OCI-LY7 (cell line): ENCODE measurements around the gene PCBP3. TPM values are rescaled to one million over a fixed set of nuclear protein-coding genes. Genes with fewer than 3 reads are reported as not detected.

ENCODE experiments used
- BruUV-seq: library from RNA; stranded (reverse); fragments of 400-500 nt; replicated peaks from 2 replicates; lab custom pipeline; 2021; lab: Mats Ljungman, UMichigan
- CTCF ChIA-PET: fragments of 300-600 bp; sonication (Branson Sonifier 250); formaldehyde crosslinking; loops from one replicate; lab custom pipeline; 2022; ENCODE audit warnings: antibody characterized with exemption; ENCODE audit not compliant: unreplicated experiment; lab: Charles Lee
- POLR2A ChIA-PET: fragments of 300-600 bp; sonication (Branson Sonifier 250); formaldehyde crosslinking; loops from one replicate; lab custom pipeline; 2022; ENCODE audit warnings: antibody characterized with exemption; lab: Charles Lee
- DNase-seq: peaks from one replicate; pipeline ENCODE4 v3.0.0-alpha.2; 2015; ENCODE audit warnings: low spot score
- H2AFZ ChIP-seq: fragments of 200-600 bp; sonication (generic), shearing (Covaris generic); 2 replicates; pipeline ENCODE4 v1.6.1; 2014; ENCODE audit warnings: mild to moderate bottlenecking, antibody characterized with exemption, low read length, moderate library complexity
- H3K27ac ChIP-seq: fragments of 200-600 bp; sonication (generic); 2 replicates; pipeline ENCODE4 v1.5.1; 2014; ENCODE audit warnings: mixed run types, low read depth, mild to moderate bottlenecking, moderate library complexity, low read length, inconsistent platforms; ENCODE audit not compliant: poor library complexity, severe bottlenecking
- H3K36me3 ChIP-seq: fragments of 200-600 bp; sonication (generic); 2 replicates; pipeline ENCODE4 v1.6.1; 2014; ENCODE audit warnings: mild to moderate bottlenecking, antibody characterized with exemption, low read length, moderate library complexity, mixed read lengths; ENCODE audit not compliant: insufficient read depth
- H3K4me1 ChIP-seq: fragments of 200-600 bp; sonication (generic); 2 replicates; pipeline ENCODE4 v1.5.1; 2014; ENCODE audit warnings: mild to moderate bottlenecking, low read length; ENCODE audit not compliant: insufficient read depth, poor library complexity, severe bottlenecking
- H3K4me2 ChIP-seq: fragments of 200-600 bp; sonication (generic); 2 replicates; pipeline ENCODE4 v1.6.1; 2014; ENCODE audit warnings: mild to moderate bottlenecking, low read length
- H3K4me3 ChIP-seq: fragments of 200-600 bp; sonication (generic); 2 replicates; pipeline ENCODE4 v1.5.1; 2014; ENCODE audit warnings: mild to moderate bottlenecking, low read depth, low read length; ENCODE audit not compliant: poor library complexity, severe bottlenecking
- H3K79me2 ChIP-seq: fragments of 200-600 bp; sonication (generic); 2 replicates; pipeline ENCODE4 v1.6.1; 2016; ENCODE audit warnings: low read depth, mild to moderate bottlenecking, low read length, moderate library complexity, mixed read lengths; ENCODE audit not compliant: insufficient read depth
- H3K9me2 ChIP-seq: fragments of 200-600 bp; sonication (generic); 2 replicates; pipeline ENCODE4 v1.6.1; 2016; ENCODE audit warnings: mild to moderate bottlenecking, low read length, mixed read lengths; ENCODE audit not compliant: insufficient read depth
- H3K9me3 ChIP-seq: fragments of 200-600 bp; sonication (generic); 2 replicates; pipeline ENCODE4 v1.6.1; 2014; ENCODE audit warnings: mild to moderate bottlenecking, mixed run types, low read length, mixed read lengths
- H4K20me1 ChIP-seq: fragments of 200-600 bp; sonication (generic); 2 replicates; pipeline ENCODE4 v1.6.1; 2014; ENCODE audit warnings: mild to moderate bottlenecking, antibody characterized with exemption, low read length, moderate library complexity, mixed read lengths; ENCODE audit not compliant: insufficient read depth
- EZH2phosphoT487 ChIP-seq: fragments of 200-600 bp; sonication (generic); IDR thresholded peaks from 2 replicates; pipeline ENCODE4 v1.6.1; 2018; ENCODE audit warnings: low read depth, borderline replicate concordance, mild to moderate bottlenecking, mixed run types, antibody characterized with exemption, low read length, moderate library complexity, mixed read lengths
- intact Hi-C: fragments of 100-400 bp; cut with micrococcal nuclease; formaldehyde crosslinking; loops from one replicate; pipeline ENCODE4 v1.10.0; 2022; ENCODE audit not compliant: unreplicated experiment
- total RNA-seq, 2 experiments: library from RNA; depleted of rRNA in 1 of 2; stranded (reverse); fragments of >200 nt in 1 of 2; shearing (Covaris generic) in 1 of 2; gene quantifications; 2 replicates each; pipeline ENCODE4 v1.2.3, GENCODE V29; 2014 to 2022
- TF ChIP-seq, protein P1 (sequence below): fragments of 200-600 bp; sonication (generic); conservative IDR thresholded peaks from 2 replicates; pipeline ENCODE4 v1.5.1; 2014; ENCODE audit warnings: mild to moderate bottlenecking, antibody characterized with exemption, low read length, moderate library complexity, mixed read lengths

PCBP3 gene
- total RNA-seq, 2 experiments from 2014 or later: 0.61 TPM; not detected in 1

DNA sequence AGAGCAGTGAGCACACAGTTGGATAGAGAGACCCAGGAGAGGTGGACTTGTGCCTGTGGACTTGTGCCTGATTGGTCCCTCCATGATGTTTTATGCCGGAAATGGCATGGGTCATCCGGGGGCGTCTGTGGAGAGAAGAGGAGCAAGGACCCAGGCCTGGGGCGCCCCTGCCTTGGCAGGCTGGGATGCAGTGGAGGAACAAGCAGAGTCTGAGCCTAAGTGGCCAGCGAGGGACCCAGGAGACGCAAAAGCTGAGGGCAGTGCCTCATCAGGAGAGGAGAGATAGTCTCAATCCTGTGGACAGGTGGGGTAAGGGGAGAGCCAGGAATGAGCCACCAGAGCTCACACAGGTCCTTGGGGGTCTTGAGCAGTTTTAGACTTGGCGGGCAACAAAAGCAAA, 146.9 kb downstream of the PCBP3 start:
- Histone ChIP-seq H3K36me3 (no peaks in the 10 kb centered on the region), H3K4me2 (no peak overlapping the region), H3K9me2 (no peaks in the 10 kb centered on the region), H3K27ac (no peak overlapping the region), H3K4me3 (no peak overlapping the region), H4K20me1 (no peaks in the 10 kb centered on the region), H2AFZ (no peak overlapping the region), H3K4me1 (no peaks in the 10 kb centered on the region), H3K79me2 (no peaks in the 10 kb centered on the region), H3K9me3 (no peaks in the 10 kb centered on the region)
- no peak for DNase-seq
- intact Hi-C loops: no loop called here
- ChIA-PET POLR2A (no interaction called here), CTCF (no interaction called here)
- TF ChIP-seq EZH2phosphoT487: no peak
- TF ChIP-seq, protein P1, sequence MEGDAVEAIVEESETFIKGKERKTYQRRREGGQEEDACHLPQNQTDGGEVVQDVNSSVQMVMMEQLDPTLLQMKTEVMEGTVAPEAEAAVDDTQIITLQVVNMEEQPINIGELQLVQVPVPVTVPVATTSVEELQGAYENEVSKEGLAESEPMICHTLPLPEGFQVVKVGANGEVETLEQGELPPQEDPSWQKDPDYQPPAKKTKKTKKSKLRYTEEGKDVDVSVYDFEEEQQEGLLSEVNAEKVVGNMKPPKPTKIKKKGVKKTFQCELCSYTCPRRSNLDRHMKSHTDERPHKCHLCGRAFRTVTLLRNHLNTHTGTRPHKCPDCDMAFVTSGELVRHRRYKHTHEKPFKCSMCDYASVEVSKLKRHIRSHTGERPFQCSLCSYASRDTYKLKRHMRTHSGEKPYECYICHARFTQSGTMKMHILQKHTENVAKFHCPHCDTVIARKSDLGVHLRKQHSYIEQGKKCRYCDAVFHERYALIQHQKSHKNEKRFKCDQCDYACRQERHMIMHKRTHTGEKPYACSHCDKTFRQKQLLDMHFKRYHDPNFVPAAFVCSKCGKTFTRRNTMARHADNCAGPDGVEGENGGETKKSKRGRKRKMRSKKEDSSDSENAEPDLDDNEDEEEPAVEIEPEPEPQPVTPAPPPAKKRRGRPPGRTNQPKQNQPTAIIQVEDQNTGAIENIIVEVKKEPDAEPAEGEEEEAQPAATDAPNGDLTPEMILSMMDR: no peak
- no TSS peak for BruUV-seq

DNA sequence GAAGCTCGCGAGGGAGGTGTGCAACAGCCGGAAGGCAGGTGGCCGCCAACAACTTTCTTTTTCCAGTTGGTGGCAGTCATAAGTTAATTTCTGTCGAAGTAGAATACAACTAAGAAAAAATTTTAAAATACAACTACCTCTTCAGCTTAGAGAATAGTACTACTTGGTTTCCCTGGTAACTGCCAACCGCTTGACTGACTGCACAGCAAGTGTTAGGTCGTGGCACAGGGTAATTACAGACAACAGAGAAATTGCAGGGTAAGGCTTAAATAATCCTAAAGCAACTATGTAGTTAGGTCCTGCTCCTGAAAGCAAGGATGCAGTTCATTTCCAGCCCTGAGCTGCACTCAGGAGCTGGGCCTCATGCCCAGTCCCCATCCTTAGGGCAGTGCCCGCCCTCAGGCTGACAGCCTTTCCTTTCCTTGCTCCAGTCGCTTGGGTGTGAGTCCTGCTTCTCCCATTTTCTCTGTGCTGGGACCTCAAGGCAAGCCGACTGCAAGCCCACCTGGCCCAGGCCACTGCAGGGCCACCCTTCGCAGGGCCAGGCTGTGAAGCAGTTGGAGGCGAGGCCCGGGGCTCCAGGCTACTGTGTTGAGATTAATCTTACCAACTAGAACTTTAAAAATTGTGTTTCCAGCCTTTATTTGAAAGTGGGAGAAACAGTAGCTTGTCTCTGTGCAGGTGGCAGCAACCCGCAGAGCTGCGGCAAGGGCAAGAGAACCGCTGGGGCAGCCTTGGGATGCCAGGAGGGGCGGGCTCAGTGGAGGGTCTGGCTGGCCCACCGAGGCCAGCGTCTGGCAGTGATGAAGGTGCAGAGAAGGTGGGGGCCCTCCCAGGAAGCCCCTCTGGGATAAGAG, 148.3 kb downstream of the PCBP3 start:
- BruUV-seq: no TSS peak
- ChIA-PET POLR2A (no interaction called here), CTCF (no interaction called here)

More for the DNA sequence above, 148.3 kb downstream of the PCBP3 start:
- TF ChIP-seq EZH2phosphoT487: no peak
- TF ChIP-seq, protein P1: no peak
- Histone ChIP-seq H3K27ac (no peak overlapping the region), H3K4me2 (no peak overlapping the region), H3K4me1 (no peaks in the 10 kb centered on the region), H3K9me2 (no peaks in the 10 kb centered on the region), H3K9me3 (no peaks in the 10 kb centered on the region), H3K4me3 (no peak overlapping the region), H3K36me3 (no peaks in the 10 kb centered on the region), H4K20me1 (no peaks in the 10 kb centered on the region), H2AFZ (no peak overlapping the region), H3K79me2 (no peaks in the 10 kb centered on the region)
- DNase-seq: no peak
- intact Hi-C loops: no loop called here
